ENCODE data around the gene PLCL1.

DNA sequence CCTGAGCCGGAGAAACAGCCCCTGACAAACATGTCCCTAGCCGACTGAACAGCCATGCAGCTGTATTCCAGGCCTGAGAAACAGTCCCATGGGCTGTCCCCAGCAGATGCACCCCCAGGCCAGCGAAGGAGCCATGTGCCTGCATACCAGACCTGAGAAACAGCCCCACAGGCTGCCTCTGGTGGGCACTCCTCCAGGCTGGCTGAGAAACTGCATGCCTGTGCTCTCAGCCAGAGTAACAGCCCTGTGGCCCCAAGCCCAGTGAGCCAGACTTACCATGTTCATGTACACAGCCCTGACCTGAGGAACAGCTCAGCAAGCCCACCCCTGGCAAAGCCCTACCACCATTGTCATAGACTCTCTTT lies 44.1 kb upstream of the PLCL1 start:
- TF ChIP-seq, protein P1, sequence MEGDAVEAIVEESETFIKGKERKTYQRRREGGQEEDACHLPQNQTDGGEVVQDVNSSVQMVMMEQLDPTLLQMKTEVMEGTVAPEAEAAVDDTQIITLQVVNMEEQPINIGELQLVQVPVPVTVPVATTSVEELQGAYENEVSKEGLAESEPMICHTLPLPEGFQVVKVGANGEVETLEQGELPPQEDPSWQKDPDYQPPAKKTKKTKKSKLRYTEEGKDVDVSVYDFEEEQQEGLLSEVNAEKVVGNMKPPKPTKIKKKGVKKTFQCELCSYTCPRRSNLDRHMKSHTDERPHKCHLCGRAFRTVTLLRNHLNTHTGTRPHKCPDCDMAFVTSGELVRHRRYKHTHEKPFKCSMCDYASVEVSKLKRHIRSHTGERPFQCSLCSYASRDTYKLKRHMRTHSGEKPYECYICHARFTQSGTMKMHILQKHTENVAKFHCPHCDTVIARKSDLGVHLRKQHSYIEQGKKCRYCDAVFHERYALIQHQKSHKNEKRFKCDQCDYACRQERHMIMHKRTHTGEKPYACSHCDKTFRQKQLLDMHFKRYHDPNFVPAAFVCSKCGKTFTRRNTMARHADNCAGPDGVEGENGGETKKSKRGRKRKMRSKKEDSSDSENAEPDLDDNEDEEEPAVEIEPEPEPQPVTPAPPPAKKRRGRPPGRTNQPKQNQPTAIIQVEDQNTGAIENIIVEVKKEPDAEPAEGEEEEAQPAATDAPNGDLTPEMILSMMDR (IDR thresholded peaks at IDR 0.05): no peak
- TF ChIP-seq POLR2AphosphoS5 (IDR thresholded peaks at IDR 0.05): no peak

Measured in prostate gland (tissue), 2 donors.